Esophagus muscularis mucosa (tissue), 4 donors: ENCODE measurements around the gene DNAJB13. TPM values are rescaled to one million over a fixed set of nuclear protein-coding genes. Genes with fewer than 3 reads are reported as not detected.

Experiments
- DNase-seq: peaks from one replicate; pipeline ENCODE4 v3.0.0-alpha.2; 2017; ENCODE audit errors: extremely low spot score
- H3K27ac ChIP-seq, 4 donors: fragments of 200-600 bp; sonication (generic); replicated peaks in 1 of 4; 1 replicate in 3 of 4; 2 replicates in 1 of 4; pipeline ENCODE4 v1.5.1; 2016 to 2019; ENCODE audit warnings: mild to moderate bottlenecking in 1 of 4
- H3K27me3 ChIP-seq, 4 donors: fragments of 200-600 bp; sonication (generic); one replicate each; pipeline versions ENCODE4 v1.5.1 to v1.6.0; 2016 to 2019
- H3K36me3 ChIP-seq, 4 donors: fragments of 200-600 bp; sonication (generic); one replicate each; pipeline ENCODE4 v1.5.1; 2016 to 2019
- H3K4me1 ChIP-seq, 4 donors: fragments of 200-600 bp; sonication (generic); one replicate each; pipeline ENCODE4 v1.5.1; 2016 to 2019
- H3K4me3 ChIP-seq, 4 donors: fragments of 200-600 bp; sonication (generic); 1 replicate in 2 of 4; 2 replicates in 2 of 4; pipeline ENCODE4 v1.5.1; 2016 to 2019; ENCODE audit warnings: mild to moderate bottlenecking in 4 of 4, moderate library complexity in 1 of 4
- H3K9me3 ChIP-seq, 4 donors: fragments of 200-600 bp; sonication (generic); 1 replicate in 3 of 4; 2 replicates in 1 of 4; pipeline ENCODE4 v1.5.1; 2016 to 2019
- EP300 ChIP-seq: sonication (generic); formaldehyde crosslinking; IDR thresholded peaks from one replicate; pipeline ENCODE4 v1.6.1; 2017; ENCODE audit warnings: antibody characterized with exemption
- POLR2A ChIP-seq: fragments of 450-650 bp; IDR thresholded peaks from one replicate; pipeline ENCODE4 v1.6.1; 2017; ENCODE audit warnings: antibody characterized with exemption, moderate library complexity, mild to moderate bottlenecking, low read depth
- POLR2AphosphoS5 ChIP-seq, 2 donors: sonication (generic); formaldehyde crosslinking; IDR thresholded peaks; one replicate each; pipeline ENCODE4 v1.6.1; 2017; ENCODE audit warnings: antibody characterized with exemption in 2 of 2
- WGBS: methylation state at CpG from one replicate; pipeline ENCODE4 v1.1.5; 2018; 5-methylcytosine and 5-hydroxymethylcytosine counted together
- intact Hi-C: fragments of 100-400 bp; cut with DNase I; formaldehyde crosslinking; loops from one replicate; pipeline ENCODE4 v1.15.1; 2023
- total RNA-seq, 4 donors: library from RNA; depleted of rRNA; stranded (reverse); fragments of >200 nt; gene quantifications; one replicate each; pipeline versions ENCODE4 v1.1.0 to v1.2.1, GENCODE V29; 2016
- TF ChIP-seq, protein P1 (sequence below), 3 experiments: fragments of 200-600 bp in 2 of 3; fragments of 450-650 bp in 1 of 3; sonication (generic) in 2 of 3; IDR thresholded peaks; one replicate each; pipeline ENCODE4 v1.5.1; 2017 to 2019; ENCODE audit warnings: antibody characterized with exemption in 3 of 3, mild to moderate bottlenecking in 2 of 3, moderate library complexity in 1 of 3

Gene DNAJB13
- total RNA-seq, 4 donors from 2014 or later, result not detected

DNA sequence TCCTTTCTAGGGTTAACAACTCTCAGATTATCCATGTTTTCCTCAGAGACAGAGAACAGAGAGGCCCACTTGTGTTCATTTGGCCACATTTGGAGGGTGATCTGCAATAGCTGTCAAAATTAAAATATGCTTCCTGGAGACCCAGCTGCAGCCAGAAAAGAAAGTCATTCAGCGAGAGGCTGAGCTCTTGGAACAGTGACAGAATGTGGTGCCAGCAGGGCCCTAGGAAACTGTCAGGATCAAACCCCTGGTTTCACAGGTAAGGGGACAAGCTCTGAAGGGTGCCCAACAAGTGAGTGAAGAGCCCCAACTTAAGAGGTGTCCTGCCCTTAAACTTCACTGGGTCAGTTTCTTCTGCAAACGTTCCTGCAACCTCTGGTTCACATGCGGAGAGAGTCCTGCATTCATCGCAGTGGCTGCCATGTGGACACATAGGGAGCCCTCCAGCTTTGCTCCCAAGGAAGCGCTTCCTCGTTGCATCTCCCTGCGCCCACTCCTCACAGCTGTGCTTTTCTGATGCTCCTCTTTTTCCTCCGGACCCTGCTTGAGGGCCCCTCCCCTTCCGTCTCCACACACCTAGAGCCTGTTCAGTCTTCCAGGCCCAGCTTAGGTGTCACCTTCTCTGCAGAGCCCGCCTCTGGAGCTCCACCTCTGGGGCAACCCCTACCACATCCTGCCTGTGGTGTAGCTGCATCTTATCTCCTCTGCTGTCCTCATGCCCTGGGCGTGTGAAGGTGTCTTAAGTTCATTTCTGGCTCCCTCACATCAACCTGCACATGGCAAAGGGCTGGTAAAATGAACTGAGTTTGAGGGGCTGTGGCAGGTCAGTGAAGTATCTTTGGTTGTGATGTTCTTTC, 54.2 kb downstream of the DNAJB13 start:
- Histone ChIP-seq H3K27ac (no peak overlapping the region), H3K4me1 (peaks cover 0 to 11% (median 0%) of the 10 kb centered on the region in 4 donors), H3K36me3 (peaks cover 13 to 46% (median 25%) of the 10 kb centered on the region in 4 donors), H3K4me3 (no peak overlapping the region), H3K9me3 (no peaks in the 10 kb centered on the region), H3K27me3 (no peaks in the 10 kb centered on the region)
- no peak for DNase-seq
- intact Hi-C loops, result no loop called here
- no peak for TF ChIP-seq EP300
- no peak for TF ChIP-seq POLR2AphosphoS5 (IDR thresholded peaks at IDR 0.05)
- TF ChIP-seq, protein P1, sequence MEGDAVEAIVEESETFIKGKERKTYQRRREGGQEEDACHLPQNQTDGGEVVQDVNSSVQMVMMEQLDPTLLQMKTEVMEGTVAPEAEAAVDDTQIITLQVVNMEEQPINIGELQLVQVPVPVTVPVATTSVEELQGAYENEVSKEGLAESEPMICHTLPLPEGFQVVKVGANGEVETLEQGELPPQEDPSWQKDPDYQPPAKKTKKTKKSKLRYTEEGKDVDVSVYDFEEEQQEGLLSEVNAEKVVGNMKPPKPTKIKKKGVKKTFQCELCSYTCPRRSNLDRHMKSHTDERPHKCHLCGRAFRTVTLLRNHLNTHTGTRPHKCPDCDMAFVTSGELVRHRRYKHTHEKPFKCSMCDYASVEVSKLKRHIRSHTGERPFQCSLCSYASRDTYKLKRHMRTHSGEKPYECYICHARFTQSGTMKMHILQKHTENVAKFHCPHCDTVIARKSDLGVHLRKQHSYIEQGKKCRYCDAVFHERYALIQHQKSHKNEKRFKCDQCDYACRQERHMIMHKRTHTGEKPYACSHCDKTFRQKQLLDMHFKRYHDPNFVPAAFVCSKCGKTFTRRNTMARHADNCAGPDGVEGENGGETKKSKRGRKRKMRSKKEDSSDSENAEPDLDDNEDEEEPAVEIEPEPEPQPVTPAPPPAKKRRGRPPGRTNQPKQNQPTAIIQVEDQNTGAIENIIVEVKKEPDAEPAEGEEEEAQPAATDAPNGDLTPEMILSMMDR (IDR thresholded peaks at IDR 0.05), result no peak
- no peak for TF ChIP-seq POLR2A
- WGBS, result 76% methylated on average over 11 of the region's 11 CpGs

DNA sequence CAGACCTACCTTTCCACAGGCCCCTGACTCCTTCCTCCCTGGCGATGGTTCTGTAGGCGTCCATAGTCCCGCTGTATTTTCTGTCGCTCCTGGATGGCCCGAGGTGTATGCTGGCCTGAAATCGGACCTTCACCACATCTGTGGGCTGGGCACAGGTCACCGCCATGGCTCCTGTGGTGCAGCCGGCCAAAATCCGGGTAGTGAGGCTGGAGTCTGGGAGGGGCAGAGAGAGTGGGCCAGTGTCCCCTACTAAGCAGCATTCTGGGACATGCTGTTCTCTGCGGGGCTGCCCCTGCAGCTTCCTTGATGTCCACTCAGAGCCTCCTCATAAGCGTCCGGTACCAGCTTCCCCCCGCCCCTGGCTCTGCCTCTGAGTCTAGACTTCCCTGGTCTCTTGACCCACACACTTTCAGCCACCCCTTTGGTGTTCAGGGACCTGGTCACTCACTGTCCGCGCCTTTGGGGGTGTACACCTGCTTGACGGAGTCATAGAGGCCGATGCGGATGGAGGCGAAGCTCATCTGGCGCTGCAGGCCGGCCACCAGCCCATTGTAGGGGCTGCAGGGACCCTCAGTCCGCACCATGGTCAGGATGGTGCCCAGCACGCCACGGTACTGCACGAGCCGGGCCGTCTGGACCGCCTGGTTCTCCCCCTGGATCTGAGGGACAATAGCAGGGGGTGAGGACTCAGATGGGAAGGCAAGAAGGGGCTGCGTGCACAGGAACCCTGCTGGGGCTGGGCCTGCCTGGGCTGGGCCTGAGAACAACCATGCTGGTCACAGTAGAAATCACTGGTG, 55.1 kb downstream of the DNAJB13 start:
- intact Hi-C loops, result no loop called here
- H3K27me3 ChIP-seq, result no peaks in the 10 kb centered on the region
- H3K9me3 ChIP-seq, result no peaks in the 10 kb centered on the region
- H3K36me3 ChIP-seq, result peaks cover 13 to 48% (median 25%) of the 10 kb centered on the region in 4 donors
- H3K4me3 ChIP-seq, result no peak overlapping the region
- 95% methylated on average over 18 of the region's 29 CpGs for WGBS
- no peak for DNase-seq
- H3K4me1 ChIP-seq, result peaks cover 0 to 11% (median 1%) of the 10 kb centered on the region in 4 donors
- TF ChIP-seq POLR2A (no peak), POLR2AphosphoS5 (IDR thresholded peaks at IDR 0.05) (no peak), EP300 (no peak)
- TF ChIP-seq, protein P1 (IDR thresholded peaks at IDR 0.05), result no peak
- no peak overlapping the region for H3K27ac ChIP-seq

DNA sequence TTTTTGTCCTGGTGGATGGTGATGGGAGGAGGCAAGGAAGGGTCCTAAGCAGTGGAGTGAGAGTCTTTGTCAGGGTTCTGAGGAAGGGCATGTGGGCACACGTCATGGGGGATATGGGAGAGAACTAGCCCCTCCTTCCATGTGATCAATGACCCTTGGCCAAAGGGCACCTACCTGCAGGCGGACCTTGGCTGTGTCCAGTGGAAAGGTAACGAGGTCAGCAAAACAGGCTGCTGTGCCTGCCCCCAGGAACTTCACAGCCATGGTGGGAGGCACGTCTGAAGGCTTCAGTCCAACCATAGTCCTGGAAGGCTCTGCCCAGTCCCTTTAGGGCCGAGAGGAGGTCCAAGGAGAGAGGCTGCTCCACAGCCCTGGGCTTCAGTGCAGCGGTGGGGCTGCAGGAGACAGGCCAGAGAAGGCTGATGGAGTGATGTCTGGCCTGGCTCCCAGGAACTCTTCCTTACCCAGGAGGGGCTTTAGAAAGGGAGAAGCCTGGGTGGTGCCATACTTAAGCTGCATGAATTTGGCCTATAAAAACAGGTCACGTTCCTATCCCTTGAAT, 56.0 kb downstream of the DNAJB13 start:
- whole genome bisulfite sequencing, result 79% methylated on average over 7 of the region's 7 CpGs

DNA sequence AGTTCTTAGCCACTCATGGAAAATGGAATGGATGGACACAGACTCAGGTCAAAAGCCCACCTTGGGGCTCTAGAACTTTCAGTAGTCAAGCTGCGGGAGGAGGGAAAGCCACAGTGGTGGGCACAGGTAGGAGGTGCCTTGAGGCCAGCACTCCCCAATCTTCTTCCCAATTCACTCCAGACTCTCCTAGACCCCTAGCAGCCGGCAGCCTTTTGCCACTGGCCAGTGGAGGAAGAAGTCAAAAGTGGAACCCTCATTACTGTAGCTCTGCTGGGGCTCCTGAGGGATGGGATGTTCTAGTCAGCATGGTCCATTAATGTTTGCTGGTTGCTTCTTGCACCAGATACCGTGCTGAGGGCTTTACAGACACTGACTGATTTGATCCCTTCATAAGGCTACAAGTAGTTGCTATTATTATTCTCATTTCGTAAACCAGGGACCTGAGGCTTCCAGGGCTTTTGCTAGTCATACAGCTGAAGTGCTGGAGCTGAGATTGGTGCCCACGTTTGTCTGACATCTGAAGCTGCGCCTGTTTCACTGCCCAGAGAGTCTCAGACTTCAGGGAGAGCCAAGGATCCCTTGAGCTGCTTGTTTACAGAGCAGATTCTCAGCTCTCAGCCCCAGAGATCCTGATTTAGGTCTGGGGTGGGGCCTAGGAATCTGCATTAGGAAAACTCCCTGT, 57.0 kb downstream of the DNAJB13 start:
- Histone ChIP-seq H3K36me3 (peaks cover 7 to 40% (median 21%) of the 10 kb centered on the region in 4 donors), H3K4me1 (peaks cover 5 to 16% (median 8%) of the 10 kb centered on the region in 4 donors), H3K4me3 (no peak overlapping the region), H3K9me3 (no peaks in the 10 kb centered on the region), H3K27ac (no peak overlapping the region), H3K27me3 (no peaks in the 10 kb centered on the region)
- intact Hi-C loops, result no loop called here
- 86% methylated on average over 5 of the region's 6 CpGs for WGBS
- DNase-seq, result no peak
- TF ChIP-seq, protein P1 (IDR thresholded peaks at IDR 0.05), result no peak
- TF ChIP-seq POLR2A, result no peak
- TF ChIP-seq EP300, result no peak
- TF ChIP-seq POLR2AphosphoS5 (IDR thresholded peaks at IDR 0.05), result no peak

More for the DNA sequence above, 56.0 kb downstream of the DNAJB13 start:
- TF ChIP-seq POLR2AphosphoS5 (IDR thresholded peaks at IDR 0.05) (no peak), EP300 (no peak), POLR2A (no peak)
- TF ChIP-seq, protein P1 (IDR thresholded peaks at IDR 0.05), result no peak
- no peaks in the 10 kb centered on the region for H3K27me3 ChIP-seq
- intact Hi-C loops, result no loop called here
- no peak for DNase-seq
- H3K36me3 ChIP-seq, result peaks cover 13 to 43% (median 22%) of the 10 kb centered on the region in 4 donors
- no peak overlapping the region for H3K4me3 ChIP-seq
- no peak overlapping the region for H3K27ac ChIP-seq
- H3K9me3 ChIP-seq, result no peaks in the 10 kb centered on the region
- peaks cover 5 to 16% (median 8%) of the 10 kb centered on the region in 4 donors for H3K4me1 ChIP-seq
